Neural cell (in vitro differentiated cells): ENCODE results near the gene HS3ST5.

Source experiments
- CTCF ChIP-seq: fragments of 450-650 bp; IDR thresholded peaks from 2 replicates; pipeline ENCODE4 v1.5.1; 2014; ENCODE audit warnings: antibody characterized with exemption, mild to moderate bottlenecking, moderate library complexity; ENCODE audit not compliant: poor library complexity, severe bottlenecking
- EP300 ChIP-seq: fragments of 450-650 bp; conservative IDR thresholded peaks from 2 replicates; pipeline ENCODE4 v1.6.1; 2014; ENCODE audit warnings: antibody characterized with exemption, mild to moderate bottlenecking, moderate library complexity; ENCODE audit not compliant: poor library complexity, severe bottlenecking

GRCh38 chr6:114286211-114286610, 56.6 kb downstream of the HS3ST5 start:
- no peak for TF ChIP-seq CTCF
- TF ChIP-seq EP300, result no peak
